ENCODE measurements around the gene ANGPTL2. TPM values are rescaled to one million over a fixed set of nuclear protein-coding genes. Genes with fewer than 3 reads are reported as not detected.
A peak's percentile ranks its signal among the peaks of the same experiment; 100 is the strongest.

The ANGPTL2 gene
- total and polyA plus RNA-seq, 7 donors, result 8.9 to 208 (median 15.0) TPM

GRCh38 chr9:127161081-127161624 is 38.7 kb upstream of the ANGPTL2 start:
- peaks cover 18% of the 10 kb centered on the region for H3K4me1 ChIP-seq
- no peak overlapping the region for H3K4me3 ChIP-seq
- ATAC-seq (no peak), DNase-seq (no peak)
- H3K36me3 ChIP-seq (ENCODE audit: insufficient read depth in 1 of 2, low read depth in 1 of 2), result no peaks in the 10 kb centered on the region
- no peak overlapping the region for H3K27ac ChIP-seq
- TF ChIP-seq CTCF (IDR thresholded peaks at IDR 0.05), result no peak
- no peaks in the 10 kb centered on the region for H3K27me3 ChIP-seq (ENCODE audit: insufficient read depth in 3 of 3, low read length in 2 of 3)
- intact Hi-C loops (cut with DNase I), result loop anchor here in 1 of 2 donors (2.0 kb wide), 1 partner anchor 36 kb away; no protein-coding TSS in a partner anchor
- H3K9me3 ChIP-seq, result no peaks in the 10 kb centered on the region
- 77 to 88% (median 80%) methylated on average over 9 of the region's 9 CpGs for WGBS, 3 donors

GRCh38 chr9:127159949-127160610 is 37.6 kb upstream of the ANGPTL2 start:
- ATAC-seq (peak; percentile 10 to 27 (median 23)), DNase-seq (no peak)
- H3K9me3 ChIP-seq, result no peaks in the 10 kb centered on the region
- WGBS, 3 donors, result 62 to 82% (median 62%) methylated on average over 10 of the region's 10 CpGs
- peaks cover 24% of the 10 kb centered on the region for H3K4me1 ChIP-seq
- no peaks in the 10 kb centered on the region for H3K27me3 ChIP-seq (ENCODE audit: insufficient read depth in 3 of 3, low read length in 2 of 3)
- TF ChIP-seq CTCF (IDR thresholded peaks at IDR 0.05), result no peak
- H3K36me3 ChIP-seq (ENCODE audit: insufficient read depth in 1 of 2, low read depth in 1 of 2), result no peaks in the 10 kb centered on the region
- no peak overlapping the region for H3K4me3 ChIP-seq
- peak overlapping the region; percentile 77 for H3K27ac ChIP-seq
- intact Hi-C loops (cut with DNase I), result loop anchor here in 1 of 2 donors (2.0 kb wide), 1 partner anchor 37 kb away; no protein-coding TSS in a partner anchor

- Histone ChIP-seq H3K27me3 (ENCODE audit: insufficient read depth in 3 of 3, low read length in 2 of 3) (no peaks in the 10 kb centered on the region), H3K36me3 (ENCODE audit: insufficient read depth in 1 of 2, low read depth in 1 of 2) (no peaks in the 10 kb centered on the region), H3K27ac (peak overlapping the region; percentile 77), H3K9me3 (no peaks in the 10 kb centered on the region), H3K4me3 (no peak overlapping the region), H3K4me1 (peaks cover 31% of the 10 kb centered on the region)
- ATAC-seq (peak; percentile 93 to 97 (median 97)), DNase-seq (peak; percentile 81 to 90)
- intact Hi-C loops (cut with DNase I), result no loop called here
- 30 to 42% (median 33%) methylated on average over 5 of the region's 5 CpGs for WGBS, 3 donors
- peak; percentile 41 for TF ChIP-seq CTCF (IDR thresholded peaks at IDR 0.05)
Measured at GRCh38 chr9:127159325-127159801, 36.9 kb upstream of the ANGPTL2 start.

- WGBS, 3 donors, result 61 to 67% (median 62%) methylated on average over 4 of the region's 4 CpGs
- no peak for DNase-seq
- no peaks in the 10 kb centered on the region for H3K27me3 ChIP-seq (ENCODE audit: insufficient read depth in 3 of 3, low read length in 2 of 3)
- intact Hi-C loops (cut with DNase I), result no loop called here
- no peaks in the 10 kb centered on the region for H3K9me3 ChIP-seq
- no peak for TF ChIP-seq CTCF (IDR thresholded peaks at IDR 0.05)
- no peak overlapping the region for H3K4me3 ChIP-seq
- H3K36me3 ChIP-seq (ENCODE audit: insufficient read depth in 1 of 2, low read depth in 1 of 2), result no peaks in the 10 kb centered on the region
- H3K4me1 ChIP-seq, result peaks cover 36% of the 10 kb centered on the region
- ATAC-seq, result peak in 1 of 4 donors; percentile 49
- H3K27ac ChIP-seq, result peak overlapping the region; percentile 77
Measured at GRCh38 chr9:127158786-127159324, 36.4 kb upstream of the ANGPTL2 start.

All from psoas muscle (tissue), 8 donors.